Endothelial cell (in vitro differentiated cells): Measurements from ENCODE around the gene CERS5. TPM values are rescaled to one million over a fixed set of nuclear protein-coding genes. Genes with fewer than 3 reads are reported as not detected.

Experiments
- DNase-seq: peaks from one replicate; pipeline ENCODE4 v3.0.0; 2021; ENCODE audit warnings: low spot score
- H3K27ac Mint-ChIP-seq: one replicate; pipeline ENCODE4 v1.8.0; 2021; ENCODE audit warnings: mixed read lengths, inconsistent platforms; ENCODE audit not compliant: unreplicated experiment
- H3K27me3 Mint-ChIP-seq: one replicate; pipeline ENCODE4 v1.8.0; 2021; ENCODE audit warnings: mild to moderate bottlenecking, moderate library complexity, mixed read lengths, inconsistent platforms; ENCODE audit not compliant: unreplicated experiment
- H3K36me3 Mint-ChIP-seq: one replicate; pipeline ENCODE4 v1.8.0; 2021; ENCODE audit warnings: mild to moderate bottlenecking, low read depth, mixed read lengths, inconsistent platforms; ENCODE audit not compliant: unreplicated experiment
- H3K4me1 Mint-ChIP-seq: one replicate; pipeline ENCODE4 v1.8.0; 2021; ENCODE audit warnings: mild to moderate bottlenecking, mixed read lengths, inconsistent platforms; ENCODE audit not compliant: unreplicated experiment
- H3K4me3 Mint-ChIP-seq: one replicate; pipeline ENCODE4 v1.8.0; 2021; ENCODE audit warnings: mild to moderate bottlenecking, mixed read lengths, inconsistent platforms; ENCODE audit not compliant: unreplicated experiment
- H3K9me3 Mint-ChIP-seq: one replicate; pipeline ENCODE4 v1.8.0; 2021; ENCODE audit warnings: mixed read lengths, inconsistent platforms; ENCODE audit not compliant: unreplicated experiment
- CTCF ChIP-seq: fragments of 200-600 bp; sonication (generic); IDR thresholded peaks from one replicate; pipeline ENCODE4 v1.5.0; 2021; ENCODE audit warnings: antibody characterized with exemption; ENCODE audit not compliant: unreplicated experiment
- total RNA-seq: library from RNA; stranded (reverse); fragmentation: NEBNext Ultra II Directional; extraction: Animal tissue kit (Norgen Biotek cat#: 25700); gene quantifications from one replicate; pipeline ENCODE4 v1.2.1, GENCODE V29; 2021; ENCODE audit not compliant: unreplicated experiment

Gene CERS5
- total RNA-seq, 1 donor from 2014 or later, result 61.7 TPM

- Mint-ChIP-seq H3K4me1 (peaks cover 8% of the 10 kb centered on the region), H3K4me3 (no peak overlapping the region), H3K9me3 (no peaks in the 10 kb centered on the region), H3K36me3 (no peaks in the 10 kb centered on the region), H3K27ac (no peak overlapping the region), H3K27me3 (no peaks in the 10 kb centered on the region)
- TF ChIP-seq CTCF, result no peak
- DNase-seq, result no peak
Observed at GRCh38 chr12:50188241-50188781, 21.1 kb upstream of the CERS5 start.

GRCh38 chr12:50187084-50187900 is 20.1 kb upstream of the CERS5 start:
- Mint-ChIP-seq H3K27me3 (no peaks in the 10 kb centered on the region), H3K4me3 (no peak overlapping the region), H3K36me3 (no peaks in the 10 kb centered on the region), H3K9me3 (no peaks in the 10 kb centered on the region), H3K27ac (no peak overlapping the region), H3K4me1 (peaks cover 8% of the 10 kb centered on the region)
- TF ChIP-seq CTCF, result no peak
- no peak for DNase-seq

GRCh38 chr12:50186681-50187080 is 19.5 kb upstream of the CERS5 start:
- Mint-ChIP-seq H3K9me3 (no peaks in the 10 kb centered on the region), H3K27me3 (no peaks in the 10 kb centered on the region), H3K36me3 (no peaks in the 10 kb centered on the region), H3K27ac (no peak overlapping the region), H3K4me1 (peaks cover 8% of the 10 kb centered on the region), H3K4me3 (no peak overlapping the region)
- no peak for TF ChIP-seq CTCF
- DNase-seq, result no peak

GRCh38 chr12:50185970-50186663 is 18.9 kb upstream of the CERS5 start:
- Mint-ChIP-seq H3K9me3 (no peaks in the 10 kb centered on the region), H3K4me1 (peaks cover 8% of the 10 kb centered on the region), H3K36me3 (no peaks in the 10 kb centered on the region), H3K27me3 (no peaks in the 10 kb centered on the region), H3K27ac (no peak overlapping the region), H3K4me3 (no peak overlapping the region)
- DNase-seq, result no peak
- no peak for TF ChIP-seq CTCF
